NCI-H345 treated with DMSO at 0.1 percent for 48 hours (cell line): ENCODE data around the gene ITGB4.

ENCODE experiments used
- DNase-seq: peaks from one replicate; lab custom pipeline; 2025; ENCODE audit not compliant: unreplicated experiment; lab: John Stamatoyannopoulos, UW

ITGB4 gene

GRCh38 chr17:75731086-75731715 is 9.9 kb downstream of the ITGB4 start:
- DNase-seq = no peak

GRCh38 chr17:75731716-75732498 is 10.6 kb downstream of the ITGB4 start:
- DNase-seq = no peak

- DNase-seq = no peak
Measured at GRCh38 chr17:75733471-75733870, 12.2 kb downstream of the ITGB4 start.

GRCh38 chr17:75734674-75735294 is 13.5 kb downstream of the ITGB4 start:
- DNase-seq = no peak

- no peak for DNase-seq
Measured at GRCh38 chr17:75736173-75736835, 15.0 kb downstream of the ITGB4 start.

- DNase-seq = no peak
Measured at GRCh38 chr17:75737133-75737962, 16.1 kb downstream of the ITGB4 start.

- DNase-seq = no peak
Measured at GRCh38 chr17:75738218-75738802, 17.1 kb downstream of the ITGB4 start.

- DNase-seq = no peak
Measured at GRCh38 chr17:75739174-75739573, 17.9 kb downstream of the ITGB4 start.

- DNase-seq = no peak
Measured at GRCh38 chr17:75739801-75740200, 18.5 kb downstream of the ITGB4 start.

GRCh38 chr17:75740215-75740614 is 19.0 kb downstream of the ITGB4 start:
- no peak for DNase-seq

- no peak for DNase-seq
Measured at GRCh38 chr17:75740631-75741077, 19.4 kb downstream of the ITGB4 start.

- DNase-seq = no peak
Measured at GRCh38 chr17:75742337-75742736, 21.1 kb downstream of the ITGB4 start.

- DNase-seq = no peak
Measured at GRCh38 chr17:75743625-75744206, 22.5 kb downstream of the ITGB4 start.

GRCh38 chr17:75748706-75749105 is 27.4 kb downstream of the ITGB4 start:
- no peak for DNase-seq

- peak; percentile 64 for DNase-seq
Measured at GRCh38 chr17:75749545-75750389, 28.5 kb downstream of the ITGB4 start.

- no peak for DNase-seq
Measured at GRCh38 chr17:75750661-75751423, 29.6 kb downstream of the ITGB4 start.

- DNase-seq = no peak
Measured at GRCh38 chr17:75751676-75752404, 30.6 kb downstream of the ITGB4 start.

GRCh38 chr17:75752405-75752709 is 31.1 kb downstream of the ITGB4 start:
- DNase-seq = no peak
